Kasumi-1 (cell line): Measurements from ENCODE around the gene ECHDC1.
"Not testable (repeated sequence)": the region's sequence is repeated elsewhere in the genome, so short reads cannot be mapped to it uniquely, and the experiment has no call there.

Experiments used
- DNase-seq, 2 experiments: peaks; one replicate each; lab custom pipeline; 2025; lab: John Stamatoyannopoulos, UW

The ECHDC1 gene

DNA sequence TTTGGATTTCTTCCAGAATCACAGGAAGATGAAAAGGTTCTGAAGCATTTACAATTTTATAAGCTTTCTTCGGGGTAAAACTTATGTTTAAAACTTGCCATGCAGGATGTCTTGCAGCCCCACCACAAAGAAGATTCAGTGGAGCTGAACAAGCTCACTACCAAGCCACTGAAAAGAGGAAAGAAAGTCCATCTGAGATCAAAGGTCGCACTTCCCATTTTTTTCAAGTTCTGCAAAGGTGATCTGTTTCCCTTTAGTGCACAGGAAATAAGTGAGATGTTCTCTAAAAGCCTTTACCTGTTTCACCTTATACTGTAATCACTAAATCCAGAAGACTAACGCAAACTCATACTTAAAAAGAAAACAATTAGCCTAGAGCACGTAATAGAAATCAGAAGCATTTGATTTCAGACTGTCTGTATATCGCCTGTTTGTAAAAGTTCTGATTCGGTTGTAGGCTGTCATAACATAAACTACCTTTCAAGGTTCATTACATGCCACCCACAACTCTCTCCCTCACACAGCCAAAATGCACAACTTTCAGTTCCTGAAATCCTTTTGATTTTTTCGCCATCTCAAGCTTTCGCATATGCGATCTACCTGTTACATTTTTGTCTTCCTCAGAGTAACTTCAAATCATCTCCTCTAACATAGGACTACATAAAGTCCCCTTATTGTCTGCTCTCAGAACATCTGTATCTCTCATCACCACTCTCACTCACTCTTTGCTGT is 1.8 kb downstream of the ECHDC1 start:
- peak; percentile 22 to 38 for DNase-seq

DNA sequence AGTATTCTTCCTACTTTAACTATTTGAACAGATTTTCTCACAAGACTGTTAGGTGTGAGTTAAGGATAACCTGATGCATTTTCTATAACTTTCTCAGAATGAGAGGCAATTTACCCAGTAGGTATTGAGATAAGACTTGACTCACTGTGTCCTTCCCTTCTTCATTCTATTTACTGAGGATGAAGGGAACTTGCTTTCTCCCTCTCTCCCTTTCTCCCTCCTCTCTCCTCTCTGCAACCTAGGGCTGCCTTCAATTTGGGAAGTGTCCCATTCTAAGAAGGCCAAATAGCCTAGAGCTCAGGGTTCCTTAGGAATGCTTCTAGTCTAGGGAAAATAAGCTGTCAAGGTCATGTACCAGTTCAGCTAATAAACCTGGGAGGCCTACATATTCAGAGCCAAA is 3.2 kb downstream of the ECHDC1 start:
- no peak for DNase-seq

DNA sequence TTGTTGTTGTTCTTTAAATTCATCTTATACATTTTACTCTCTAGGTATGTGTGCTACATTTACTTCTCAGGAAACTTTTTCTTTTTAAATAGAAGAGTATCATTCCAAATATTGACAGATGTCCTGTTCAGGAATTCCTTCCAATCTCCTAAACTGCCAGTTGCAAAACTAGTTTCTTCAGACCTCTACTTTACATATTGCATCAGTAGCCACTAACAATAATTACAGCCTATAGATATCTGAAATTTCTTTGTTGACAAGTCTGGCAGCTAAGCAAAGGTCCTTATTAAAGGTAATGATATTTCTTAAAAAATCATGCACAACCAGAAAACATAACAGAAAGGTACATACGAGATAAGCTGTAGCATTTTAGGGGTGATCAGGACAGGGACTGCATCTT is 4.5 kb downstream of the ECHDC1 start:
- no peak for DNase-seq

DNA sequence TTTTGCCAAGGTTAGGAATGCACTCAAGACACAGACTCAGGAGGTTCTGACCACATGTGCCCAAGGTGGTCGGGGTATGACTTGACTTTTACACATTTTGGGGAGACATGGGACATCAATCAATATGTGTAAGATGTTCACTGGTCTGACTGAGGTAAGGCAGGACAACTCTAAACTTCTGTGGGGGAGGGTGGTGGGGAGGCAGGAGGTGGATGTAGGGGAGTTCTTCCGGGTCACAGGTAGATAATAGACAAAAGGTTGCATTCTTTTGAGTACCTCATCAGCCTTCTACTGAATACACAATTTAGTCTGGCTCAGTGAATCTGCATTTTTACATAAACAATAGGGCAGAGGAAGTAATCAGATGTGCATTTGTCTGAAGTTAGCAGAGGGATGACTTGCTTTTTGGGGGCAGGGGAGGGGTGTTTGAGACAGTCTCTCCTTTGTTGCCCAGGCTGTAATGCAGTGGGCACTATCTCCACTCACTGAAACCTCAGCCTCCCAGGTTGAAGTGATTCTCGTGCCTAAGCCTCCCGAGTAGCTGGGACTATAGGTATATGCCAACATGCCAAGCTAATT is 10.9 kb downstream of the ECHDC1 start:
- no peak for DNase-seq

DNA sequence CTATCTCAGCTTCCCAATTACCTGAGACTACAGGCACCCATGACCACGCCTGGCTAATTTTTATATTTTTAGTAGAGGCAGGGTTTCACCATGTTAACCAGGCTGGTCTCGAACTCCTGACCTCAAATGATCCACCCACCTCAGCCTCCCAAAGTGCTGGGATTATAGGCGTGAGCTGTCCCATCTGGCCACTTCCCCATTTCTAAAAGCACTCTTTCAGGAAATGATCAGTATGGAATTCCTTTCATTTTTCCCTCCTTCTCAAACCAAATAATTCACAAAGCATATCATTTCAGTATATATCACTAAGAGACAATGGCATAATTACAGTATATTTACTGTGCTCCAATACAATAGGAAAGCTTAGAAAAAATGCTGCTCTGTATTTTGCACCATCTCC is 12.2 kb downstream of the ECHDC1 start:
- DNase-seq, result not testable (repeated sequence)

DNA sequence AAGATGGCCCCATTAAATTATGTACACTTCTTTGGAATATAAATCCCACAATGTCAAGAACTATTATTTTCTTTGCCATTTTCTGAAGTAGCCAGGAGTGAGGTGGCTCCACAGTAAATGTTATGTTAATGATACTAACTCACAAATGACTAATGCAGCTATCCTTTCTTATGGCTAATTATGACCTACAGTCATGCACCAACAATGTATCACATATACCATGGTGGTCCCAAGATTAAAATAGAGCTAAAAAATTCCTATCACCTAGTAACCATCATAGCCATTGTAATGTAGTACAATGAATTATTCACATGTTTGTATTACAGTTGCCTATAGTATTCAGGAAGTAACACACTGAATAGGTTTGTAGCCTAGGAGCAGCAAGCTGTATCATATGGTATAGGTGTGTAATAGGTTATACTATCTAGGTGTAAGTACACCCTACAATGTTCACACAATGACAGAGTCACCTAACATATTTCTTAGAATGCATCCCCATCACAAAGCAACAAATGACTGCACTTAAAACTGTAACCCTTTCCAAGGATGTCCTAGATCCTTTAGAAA is 15.3 kb downstream of the ECHDC1 start:
- no peak for DNase-seq

DNA sequence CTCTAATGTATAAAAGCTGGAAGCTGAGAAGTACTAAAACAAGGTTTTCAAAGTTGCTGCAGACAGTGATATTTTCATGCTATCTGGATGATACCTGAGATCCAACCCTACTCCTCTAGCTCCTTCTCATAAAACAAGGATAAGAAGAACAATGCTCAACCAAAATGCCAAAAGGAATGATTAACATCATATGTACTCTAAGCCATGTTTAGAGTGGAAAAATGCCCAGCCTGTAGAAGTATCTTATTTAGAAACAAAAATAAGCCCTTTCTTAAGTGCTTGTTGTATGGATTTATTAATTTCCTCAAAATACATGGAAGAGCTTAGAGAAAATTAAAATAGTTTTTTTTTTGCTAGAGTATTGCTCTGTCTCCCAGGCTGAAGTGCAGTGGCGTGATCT is 23.7 kb downstream of the ECHDC1 start:
- DNase-seq, result no peak

DNA sequence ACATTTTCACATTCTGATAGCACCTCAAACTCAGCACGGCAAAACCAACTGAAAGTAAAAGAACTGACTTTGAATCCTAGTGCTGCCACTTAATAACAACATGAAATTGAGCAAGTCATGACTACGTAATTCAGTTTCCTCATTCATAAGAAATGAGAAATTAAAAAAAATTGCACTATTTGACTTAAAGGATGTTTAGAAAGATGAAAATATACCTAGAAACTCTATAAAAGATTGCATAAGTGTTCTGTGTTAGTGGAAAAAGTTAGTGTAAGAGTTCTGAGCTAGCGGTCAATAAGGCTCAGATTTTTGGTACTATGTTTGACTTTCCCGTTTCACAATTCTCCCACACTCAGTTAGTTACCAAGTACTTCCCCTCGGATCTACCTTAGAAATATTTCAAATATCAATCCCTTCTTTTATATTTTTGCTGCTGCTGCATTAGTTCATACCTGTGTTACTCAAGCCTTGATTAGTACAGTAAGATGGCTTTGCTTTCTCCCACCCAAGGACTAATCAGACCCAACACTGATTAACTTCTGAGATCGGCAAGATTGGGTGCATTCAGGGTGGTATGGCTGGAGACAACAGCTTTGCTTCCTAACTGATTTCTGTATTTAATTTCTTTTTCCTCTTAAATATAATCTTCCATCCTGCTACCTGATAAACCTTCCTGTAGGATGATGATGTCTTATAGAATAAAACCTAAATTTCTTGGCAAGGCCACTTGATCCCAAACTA is 25.9 kb downstream of the ECHDC1 start:
- no peak for DNase-seq

DNA sequence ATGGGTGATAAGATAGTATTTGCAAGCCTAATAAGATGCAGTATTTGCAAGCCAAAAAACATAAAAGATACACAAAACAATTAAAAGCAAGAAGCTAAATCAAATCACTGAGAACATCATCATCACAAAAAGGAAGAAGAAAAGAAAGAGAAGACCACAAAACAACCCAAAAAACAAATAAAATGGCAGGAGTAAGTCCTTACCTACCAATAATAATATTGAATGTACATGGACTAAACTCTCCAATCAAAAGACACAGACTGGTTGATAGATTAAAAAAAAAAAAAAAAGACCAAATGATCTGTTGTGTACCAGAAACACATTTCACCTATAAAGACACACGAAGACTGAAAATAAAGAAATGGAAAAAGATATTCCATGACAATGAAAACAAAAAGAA is 37.7 kb downstream of the ECHDC1 start:
- DNase-seq, result no peak

DNA sequence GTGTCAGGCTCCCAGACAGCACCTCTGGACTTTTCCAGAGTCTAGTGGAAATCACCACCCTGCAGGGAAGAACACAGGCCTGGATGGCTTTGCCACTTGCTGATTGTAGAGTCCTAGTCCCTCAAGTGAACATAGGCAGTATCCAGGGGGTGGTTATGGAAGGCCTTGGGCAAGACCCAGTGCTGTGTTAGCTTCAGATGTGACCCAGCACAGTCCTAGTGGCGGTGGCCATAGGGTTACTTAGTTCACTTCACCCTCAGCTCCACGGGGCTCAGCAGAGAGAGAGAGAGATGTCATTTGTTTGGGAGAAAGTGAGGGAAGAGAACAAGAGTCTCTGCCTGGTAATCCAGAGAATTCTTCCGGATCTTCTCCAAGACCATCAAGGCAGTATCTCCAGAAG is 39.5 kb downstream of the ECHDC1 start:
- DNase-seq, result no peak

DNA sequence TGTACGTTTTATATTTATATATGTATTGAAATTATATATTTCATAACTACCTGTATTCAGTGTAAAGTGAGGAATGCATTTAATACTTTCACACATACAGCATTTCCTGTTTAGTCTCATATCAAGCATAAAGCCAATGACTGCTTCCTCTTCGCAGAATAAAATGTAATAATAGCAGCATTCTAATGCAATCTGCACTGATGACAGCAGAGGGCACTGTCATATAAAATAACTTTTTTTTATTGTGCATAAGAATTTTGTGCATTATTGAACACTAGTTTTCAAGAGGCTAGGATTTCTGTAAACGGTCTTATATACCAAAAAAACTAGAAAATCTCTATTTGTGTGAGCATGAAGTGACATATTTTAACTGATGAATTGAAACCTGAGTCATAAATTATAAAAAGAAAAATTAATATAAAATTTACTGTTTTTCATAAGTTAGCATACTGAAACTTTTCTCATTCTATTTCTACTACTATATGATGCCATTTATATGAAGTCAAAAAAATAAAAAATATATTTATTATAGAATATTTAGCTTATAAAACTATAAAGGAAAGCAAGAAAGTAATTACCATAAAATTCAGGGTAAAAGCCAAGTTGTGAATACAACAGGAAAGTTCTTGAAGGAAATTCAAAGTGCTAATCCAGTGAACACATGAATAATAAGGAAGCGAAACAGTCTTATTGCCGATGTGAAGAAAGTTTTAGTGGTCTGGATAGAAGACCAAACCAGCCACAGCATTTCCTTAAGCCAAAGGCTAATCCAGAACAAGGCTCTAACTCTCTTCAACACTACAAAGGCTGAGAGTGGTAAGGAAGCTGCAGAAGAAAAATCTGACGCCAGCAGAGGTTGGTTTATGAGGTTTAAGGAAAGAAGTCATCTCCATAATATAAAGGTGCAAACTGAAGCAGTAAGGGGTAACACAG is 40.4 kb downstream of the ECHDC1 start:
- DNase-seq, result peak; percentile 55 to 72

DNA sequence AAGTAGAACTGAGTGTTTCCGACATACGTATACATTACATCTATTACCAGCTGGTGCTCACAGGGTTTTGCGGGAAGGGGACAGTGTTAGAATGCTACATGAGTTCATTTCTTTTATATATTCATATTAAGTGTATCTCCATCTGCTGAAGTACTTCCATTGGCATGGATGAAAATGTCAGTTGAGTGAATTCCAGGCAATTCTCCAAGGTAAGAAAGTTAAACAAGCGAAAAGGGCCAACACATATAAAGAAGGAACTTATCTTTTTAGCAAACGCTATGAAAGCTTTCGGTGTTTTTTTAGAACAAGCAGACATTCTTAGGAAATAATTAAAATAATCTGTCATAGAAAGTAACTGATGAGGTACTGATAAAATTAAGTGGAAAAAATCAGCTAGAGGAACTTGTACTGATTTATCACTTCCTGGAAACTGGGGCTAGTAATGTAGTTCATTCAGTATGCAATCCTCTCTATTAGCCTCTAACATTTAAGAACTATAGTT is 42.2 kb downstream of the ECHDC1 start:
- DNase-seq, result no peak

DNA sequence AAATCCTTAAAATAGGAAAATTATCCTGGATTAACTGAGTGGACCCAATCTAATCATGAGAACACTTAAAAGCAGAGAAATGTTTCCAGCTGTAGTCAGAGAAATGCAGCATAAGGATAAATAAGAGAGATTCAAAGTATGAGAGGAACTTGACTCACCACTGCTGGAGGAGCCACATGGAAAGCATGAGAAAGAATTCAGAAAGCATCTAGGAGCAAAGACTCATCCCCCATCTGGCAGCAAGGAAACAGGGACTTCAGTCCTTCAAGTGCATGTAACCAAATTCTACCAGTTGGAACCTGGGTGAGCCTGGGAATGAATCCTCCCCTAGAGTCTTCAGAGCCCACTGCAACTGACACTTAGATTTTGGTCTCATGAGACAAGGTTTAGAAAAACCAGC is 43.0 kb downstream of the ECHDC1 start:
- no peak for DNase-seq

DNA sequence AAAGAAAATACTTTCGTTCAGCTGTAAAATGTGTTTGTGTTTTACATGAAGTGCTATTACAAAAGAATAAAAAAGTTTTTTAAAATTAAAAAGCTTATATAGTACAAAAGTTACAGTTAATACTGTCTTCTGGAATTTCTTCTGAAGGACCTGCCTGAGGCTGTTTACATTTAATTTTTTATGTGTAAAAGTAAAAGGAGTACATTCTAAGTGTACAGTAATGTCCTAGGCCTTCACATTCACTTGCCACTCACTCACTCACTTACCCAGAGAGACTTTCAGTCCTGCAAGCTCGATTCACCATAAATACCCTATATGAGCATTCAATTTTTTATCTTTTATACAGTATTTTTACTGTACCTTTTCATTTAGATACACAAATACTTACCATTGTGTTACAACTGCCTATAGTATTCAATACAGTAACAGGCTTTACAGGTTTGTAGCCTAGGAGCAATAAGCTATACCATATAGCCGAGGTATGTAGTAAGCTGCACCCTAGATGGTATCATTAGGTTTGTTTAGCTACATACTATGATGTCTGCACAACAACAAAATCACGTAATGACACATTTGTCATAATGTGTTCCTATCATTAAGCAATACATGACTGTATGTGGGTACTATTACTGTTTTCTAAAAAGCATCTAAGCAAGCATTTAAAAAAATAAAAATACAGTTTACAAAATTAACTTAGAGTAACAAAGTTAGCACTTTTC is 43.7 kb downstream of the ECHDC1 start:
- DNase-seq, result no peak

DNA sequence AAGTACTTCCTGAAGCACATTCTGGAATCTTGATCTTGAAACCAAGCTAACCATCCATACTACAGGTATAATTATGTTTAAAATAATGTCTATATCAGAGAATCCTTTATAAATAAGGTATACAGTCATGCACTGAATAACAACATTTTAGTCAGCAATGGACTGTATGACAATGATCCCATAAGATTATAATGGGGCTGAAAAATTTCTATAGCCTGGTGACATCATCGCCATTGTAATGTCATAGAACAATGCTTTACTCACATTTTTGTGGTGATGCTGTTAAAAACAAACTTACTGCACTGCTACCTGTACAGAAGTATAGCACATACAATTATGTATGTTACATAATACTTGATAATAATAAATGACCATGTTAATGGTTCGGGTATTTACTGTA is 44.9 kb downstream of the ECHDC1 start:
- no peak for DNase-seq

DNA sequence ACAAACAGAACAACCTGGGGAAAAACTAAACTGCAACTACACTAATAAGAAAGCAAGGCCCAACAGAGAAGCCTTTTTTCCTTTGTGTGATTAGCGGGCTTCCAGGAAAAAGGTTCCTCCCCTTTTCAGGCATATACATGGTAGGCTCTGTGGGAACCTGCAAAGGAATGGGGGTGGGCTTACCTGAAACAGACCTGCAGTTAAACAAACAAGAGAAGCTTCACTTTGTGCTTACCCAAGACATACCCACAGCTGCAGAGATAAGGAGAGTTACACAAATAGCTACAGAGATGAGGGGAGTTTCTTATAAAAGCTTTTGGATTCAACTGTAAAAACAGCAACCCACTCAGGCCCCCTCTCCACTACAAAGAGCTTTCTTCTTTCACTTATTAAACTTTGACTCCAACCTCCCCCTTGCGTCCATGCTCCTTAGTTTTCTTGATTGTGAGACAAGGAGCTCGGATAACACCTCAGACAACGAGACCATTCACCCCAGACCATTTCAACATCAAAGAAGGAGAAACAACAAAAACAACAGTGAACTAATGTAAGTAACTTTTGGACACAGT is 45.8 kb downstream of the ECHDC1 start:
- DNase-seq, result no peak

DNA sequence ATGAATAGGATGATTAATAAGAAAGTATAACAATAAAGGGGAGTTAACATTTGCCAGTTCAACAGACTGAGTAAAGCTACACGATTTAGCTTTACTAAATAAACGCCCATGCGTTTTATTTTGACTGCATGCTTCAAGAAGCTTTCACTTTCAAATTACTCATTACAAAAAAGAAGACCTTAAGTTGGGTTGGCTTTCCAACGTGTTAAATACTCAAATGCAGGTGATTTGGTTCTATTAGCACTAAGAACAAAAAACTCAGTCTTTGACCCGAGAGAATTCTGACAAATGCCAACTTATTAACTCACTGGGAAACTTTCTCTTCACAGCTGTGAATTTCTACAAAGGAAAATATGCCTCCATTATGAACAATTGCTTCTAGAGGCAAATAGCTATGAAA is 51.9 kb downstream of the ECHDC1 start:
- DNase-seq, result no peak

DNA sequence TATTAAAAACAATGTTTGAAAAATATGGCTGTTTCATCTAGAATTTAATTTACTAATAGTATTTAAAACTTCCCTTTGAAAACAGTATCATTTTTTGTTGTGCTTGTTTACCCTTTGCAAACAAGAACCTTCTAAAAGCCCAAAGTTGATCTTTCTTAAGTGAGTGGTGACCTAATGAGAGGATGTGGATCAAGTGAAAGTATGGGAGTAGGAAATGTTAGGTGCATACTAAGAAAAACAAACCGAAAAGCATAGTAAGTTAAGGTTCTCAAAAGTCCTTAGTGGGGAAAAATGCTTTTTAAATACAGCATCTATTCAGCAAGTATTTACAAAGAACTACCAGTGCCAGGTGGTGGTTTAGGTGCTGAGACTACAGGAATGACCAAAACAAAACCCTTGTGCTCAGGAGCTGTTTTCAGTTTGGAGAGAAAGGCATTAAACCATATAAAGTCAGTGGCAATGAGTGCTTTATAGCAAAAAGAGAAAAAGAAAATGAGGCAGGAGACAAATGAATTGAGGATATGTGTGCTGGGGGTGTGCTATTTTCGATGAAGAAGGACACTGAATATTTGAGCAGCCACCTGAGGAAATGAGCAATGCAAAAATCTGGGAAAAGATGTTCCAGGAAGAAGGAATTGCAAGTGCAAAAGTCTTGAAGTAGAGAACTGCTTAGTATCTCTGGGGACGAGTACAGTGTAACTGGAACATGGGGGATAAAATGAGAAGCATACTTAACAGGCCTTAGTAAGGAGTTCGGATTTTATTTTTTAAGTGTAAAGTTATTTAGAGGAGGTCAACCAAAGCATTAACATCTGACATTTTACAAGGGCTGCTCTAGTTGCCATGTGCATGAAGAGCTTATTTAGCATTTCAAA is 52.8 kb downstream of the ECHDC1 start:
- no peak for DNase-seq

DNA sequence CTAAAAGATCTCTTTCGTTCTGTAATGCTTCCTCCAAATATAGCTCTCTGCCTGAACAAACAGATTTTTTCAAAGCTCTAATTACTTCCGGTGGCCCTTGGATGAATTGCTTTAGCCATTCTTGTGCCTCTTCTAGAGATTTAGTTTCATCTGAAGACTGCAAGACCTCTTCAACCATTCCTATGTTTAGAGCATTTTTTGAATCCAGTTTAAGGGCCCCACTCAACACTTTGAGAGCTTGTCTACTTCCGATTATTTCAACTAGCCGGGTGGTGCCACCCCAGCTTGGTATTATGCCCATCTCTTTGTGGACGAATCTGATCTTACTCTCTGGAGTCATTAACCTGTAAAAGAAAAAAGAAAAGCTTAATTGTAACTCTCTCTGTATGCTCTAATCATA is 53.5 kb downstream of the ECHDC1 start:
- no peak for DNase-seq

DNA sequence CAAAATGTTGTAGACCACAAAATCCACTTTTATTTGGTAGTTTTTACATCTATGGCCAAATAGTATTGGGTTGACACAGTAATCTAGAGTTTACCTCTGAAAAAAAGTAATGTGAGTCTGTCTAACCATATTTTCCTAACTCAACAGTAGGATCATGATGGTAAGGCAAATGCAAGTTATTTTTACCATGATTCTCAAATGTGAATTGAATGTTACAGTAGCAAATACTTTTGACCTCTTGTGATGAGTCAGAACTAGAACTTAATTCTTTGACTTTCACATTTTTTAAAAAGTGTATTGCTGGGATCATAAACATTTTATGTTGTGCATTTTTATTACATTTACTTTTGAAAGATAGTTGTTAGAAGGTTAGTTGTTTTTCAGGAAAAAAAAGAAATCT is 54.7 kb downstream of the ECHDC1 start:
- DNase-seq, result no peak
